Measurements from ENCODE around the gene PAEP.

PAEP gene

DNA sequence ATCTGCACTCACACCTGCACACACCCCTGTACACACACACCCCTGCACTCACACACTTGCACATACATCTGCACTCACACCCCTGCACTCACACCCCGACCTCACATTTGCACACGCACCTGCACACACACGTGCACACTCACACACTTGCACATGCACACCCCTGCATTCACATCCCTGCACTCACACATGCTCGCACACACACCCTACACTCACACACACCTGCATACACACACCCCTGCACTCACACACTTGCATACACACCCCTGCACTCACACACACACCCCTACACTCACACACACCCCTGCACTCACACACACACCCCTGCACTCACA is 50.3 kb downstream of the PAEP start:
- TF ChIP-seq, protein P1, sequence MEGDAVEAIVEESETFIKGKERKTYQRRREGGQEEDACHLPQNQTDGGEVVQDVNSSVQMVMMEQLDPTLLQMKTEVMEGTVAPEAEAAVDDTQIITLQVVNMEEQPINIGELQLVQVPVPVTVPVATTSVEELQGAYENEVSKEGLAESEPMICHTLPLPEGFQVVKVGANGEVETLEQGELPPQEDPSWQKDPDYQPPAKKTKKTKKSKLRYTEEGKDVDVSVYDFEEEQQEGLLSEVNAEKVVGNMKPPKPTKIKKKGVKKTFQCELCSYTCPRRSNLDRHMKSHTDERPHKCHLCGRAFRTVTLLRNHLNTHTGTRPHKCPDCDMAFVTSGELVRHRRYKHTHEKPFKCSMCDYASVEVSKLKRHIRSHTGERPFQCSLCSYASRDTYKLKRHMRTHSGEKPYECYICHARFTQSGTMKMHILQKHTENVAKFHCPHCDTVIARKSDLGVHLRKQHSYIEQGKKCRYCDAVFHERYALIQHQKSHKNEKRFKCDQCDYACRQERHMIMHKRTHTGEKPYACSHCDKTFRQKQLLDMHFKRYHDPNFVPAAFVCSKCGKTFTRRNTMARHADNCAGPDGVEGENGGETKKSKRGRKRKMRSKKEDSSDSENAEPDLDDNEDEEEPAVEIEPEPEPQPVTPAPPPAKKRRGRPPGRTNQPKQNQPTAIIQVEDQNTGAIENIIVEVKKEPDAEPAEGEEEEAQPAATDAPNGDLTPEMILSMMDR (IDR thresholded peaks at IDR 0.05; ENCODE audit: low read depth, low read length): no peak
- no peak for DNase-seq (ENCODE audit: extremely low read depth, low read depth)

- TF ChIP-seq, protein P1 (IDR thresholded peaks at IDR 0.05; ENCODE audit: low read depth, low read length): no peak
These were observed 50.9 kb downstream of the PAEP start for GRCh38 chr9:135612437-135612836.

GRCh38 chr9:135612981-135613910 is 51.7 kb downstream of the PAEP start:
- TF ChIP-seq, protein P1 (IDR thresholded peaks at IDR 0.05; ENCODE audit: low read depth, low read length): no peak
- no peak for DNase-seq (ENCODE audit: extremely low read depth, low read depth)

More at GRCh38 chr9:135612437-135612836, 50.9 kb downstream of the PAEP start:
- no peak for DNase-seq (ENCODE audit: extremely low read depth, low read depth)

GRCh38 chr9:135613946-135614805 is 52.6 kb downstream of the PAEP start:
- TF ChIP-seq, protein P1 (IDR thresholded peaks at IDR 0.05; ENCODE audit: low read depth, low read length): no peak
- no peak for DNase-seq (ENCODE audit: extremely low read depth, low read depth)

DNA sequence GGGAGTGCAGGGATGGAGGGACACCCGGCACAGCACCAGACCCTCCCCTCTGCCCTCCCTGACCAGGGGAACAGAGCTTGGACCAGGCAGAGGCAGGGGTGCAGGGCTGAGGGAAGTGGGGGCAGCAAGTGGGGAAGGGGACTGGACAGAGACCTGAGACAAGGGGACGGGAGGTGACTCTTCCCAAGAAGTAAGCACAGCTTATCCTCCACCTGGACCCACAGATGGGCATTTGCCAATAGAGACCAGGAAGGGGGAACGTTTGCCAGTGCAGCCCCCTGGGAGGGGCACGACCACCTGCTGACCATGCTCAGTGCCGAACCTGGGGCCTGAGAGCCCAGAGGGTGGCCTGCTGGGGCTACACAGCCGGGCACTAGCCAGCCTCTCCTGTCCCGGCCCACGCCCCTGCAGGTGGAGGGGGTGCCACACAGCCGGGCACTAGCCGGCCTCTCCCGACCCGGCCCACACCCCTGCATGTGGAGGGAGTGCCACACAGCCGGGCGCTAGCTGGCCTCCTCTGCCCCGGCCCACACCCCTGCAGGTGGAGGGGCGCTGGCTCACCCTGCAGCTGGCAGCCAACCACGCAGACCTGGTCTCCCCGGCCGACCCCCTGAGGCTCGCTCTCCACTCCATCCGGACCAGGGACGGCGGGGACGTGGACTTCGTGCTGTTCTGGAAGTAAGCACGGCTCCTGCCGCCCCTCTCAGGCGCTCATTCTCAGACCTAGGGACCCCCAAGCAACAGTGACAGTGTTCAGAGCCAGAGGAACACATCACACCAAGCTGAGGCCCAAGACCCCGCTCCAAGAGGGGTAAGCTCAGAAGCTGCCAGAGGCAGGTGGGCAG is 53.5 kb downstream of the PAEP start:
- DNase-seq (ENCODE audit: extremely low read depth, low read depth): no peak

More for the DNA sequence above, 53.5 kb downstream of the PAEP start:
- TF ChIP-seq, protein P1 (IDR thresholded peaks at IDR 0.05; ENCODE audit: low read depth, low read length): no peak

Data from AG09319 (cell line).